ENCODE measurements around the gene RTN4RL1. TPM values are rescaled to one million over a fixed set of nuclear protein-coding genes. Genes with fewer than 3 reads are reported as not detected.

Gene RTN4RL1
- total RNA-seq, 4 donors from 2014 or later: 4.2 to 11.9 (median 9.8) TPM

GRCh38 chr17:1994707-1995106 is 30.4 kb downstream of the RTN4RL1 start:
- TF ChIP-seq CTCF (IDR thresholded peaks at IDR 0.05; ENCODE audit: low read depth): no peak

GRCh38 chr17:1992541-1992940 is 32.6 kb downstream of the RTN4RL1 start:
- TF ChIP-seq CTCF (IDR thresholded peaks at IDR 0.05; ENCODE audit: low read depth): no peak

DNA sequence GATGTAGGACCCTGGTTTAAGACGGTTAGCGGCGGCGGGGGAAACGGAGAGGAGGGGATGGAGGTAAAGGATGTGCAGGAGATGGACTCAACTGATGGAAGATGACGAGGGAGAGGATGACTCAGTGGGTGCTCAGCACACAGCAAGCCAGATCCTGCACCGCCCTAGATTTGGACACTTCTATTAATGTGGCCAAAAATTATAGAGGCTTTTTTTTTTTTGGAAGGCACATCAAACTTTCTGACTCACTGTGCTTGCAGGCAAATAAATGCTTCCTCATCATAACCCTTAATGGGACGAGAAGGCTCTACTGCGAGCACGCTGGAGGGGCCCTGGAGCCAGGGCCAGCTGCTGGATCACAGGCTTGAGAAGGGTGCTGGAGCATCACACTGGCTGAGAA is 36.0 kb downstream of the RTN4RL1 start:
- no peak for TF ChIP-seq CTCF (IDR thresholded peaks at IDR 0.05; ENCODE audit: low read depth)

GRCh38 chr17:1986783-1987451 is 38.2 kb downstream of the RTN4RL1 start:
- no peak for TF ChIP-seq CTCF (IDR thresholded peaks at IDR 0.05; ENCODE audit: low read depth)

DNA sequence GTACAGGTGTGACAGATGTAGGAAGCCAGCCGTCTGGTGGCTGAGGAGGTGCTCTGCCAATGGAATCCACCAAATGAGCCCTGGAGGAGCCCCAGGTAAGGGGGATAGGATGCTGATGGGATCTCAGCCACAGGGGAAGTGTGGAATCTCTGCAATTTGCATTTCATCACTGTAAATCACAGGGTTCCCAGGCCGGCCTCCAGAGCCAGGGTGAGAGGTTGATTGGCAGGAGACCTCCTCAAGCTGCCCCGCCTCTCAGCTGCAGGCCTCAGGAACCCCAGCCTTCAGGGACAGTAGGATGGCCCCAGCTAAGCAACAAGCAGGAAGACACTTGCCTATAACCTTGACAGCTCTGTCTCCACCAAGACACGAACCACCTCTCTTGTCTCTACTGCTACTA is 39.4 kb downstream of the RTN4RL1 start:
- no peak for TF ChIP-seq CTCF (IDR thresholded peaks at IDR 0.05; ENCODE audit: low read depth)

GRCh38 chr17:1985093-1985492 is 40.0 kb downstream of the RTN4RL1 start:
- TF ChIP-seq CTCF (IDR thresholded peaks at IDR 0.05; ENCODE audit: low read depth): no peak

GRCh38 chr17:1980665-1981250 is 44.4 kb downstream of the RTN4RL1 start:
- no peak for TF ChIP-seq CTCF (IDR thresholded peaks at IDR 0.05; ENCODE audit: low read depth)
